ENCODE data around the gene XAB2. TPM values are rescaled to one million over a fixed set of nuclear protein-coding genes. Genes with fewer than 3 reads are reported as not detected.

XAB2 gene
- total RNA-seq, 1 experiment from 2014 or later, result 36.9 TPM

DNA sequence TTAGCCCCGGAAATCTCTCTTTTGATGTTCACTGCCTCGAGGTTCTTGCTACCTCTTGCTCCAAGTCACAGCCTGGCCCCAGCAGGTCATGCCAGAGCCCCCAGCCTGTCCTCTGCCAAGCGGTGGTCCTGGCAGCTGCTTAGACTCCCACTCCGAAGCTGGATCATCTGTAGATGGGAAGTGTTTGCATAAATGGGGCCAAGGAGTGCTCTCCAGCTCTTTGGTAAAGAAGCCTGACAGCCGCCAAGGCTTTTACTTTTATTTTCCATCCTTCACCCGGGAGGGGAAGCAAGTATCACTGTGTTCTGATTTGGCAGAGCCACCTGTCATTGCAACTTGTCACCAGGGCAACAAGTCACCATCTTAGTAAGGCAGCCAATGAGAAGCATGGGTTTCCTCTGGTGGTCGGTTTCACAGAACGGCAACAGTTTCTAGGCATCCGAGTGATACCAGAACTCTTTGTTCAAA lies 28.9 kb upstream of the XAB2 start:
- no TSS peak for BruUV-seq (replicated peaks)

DNA sequence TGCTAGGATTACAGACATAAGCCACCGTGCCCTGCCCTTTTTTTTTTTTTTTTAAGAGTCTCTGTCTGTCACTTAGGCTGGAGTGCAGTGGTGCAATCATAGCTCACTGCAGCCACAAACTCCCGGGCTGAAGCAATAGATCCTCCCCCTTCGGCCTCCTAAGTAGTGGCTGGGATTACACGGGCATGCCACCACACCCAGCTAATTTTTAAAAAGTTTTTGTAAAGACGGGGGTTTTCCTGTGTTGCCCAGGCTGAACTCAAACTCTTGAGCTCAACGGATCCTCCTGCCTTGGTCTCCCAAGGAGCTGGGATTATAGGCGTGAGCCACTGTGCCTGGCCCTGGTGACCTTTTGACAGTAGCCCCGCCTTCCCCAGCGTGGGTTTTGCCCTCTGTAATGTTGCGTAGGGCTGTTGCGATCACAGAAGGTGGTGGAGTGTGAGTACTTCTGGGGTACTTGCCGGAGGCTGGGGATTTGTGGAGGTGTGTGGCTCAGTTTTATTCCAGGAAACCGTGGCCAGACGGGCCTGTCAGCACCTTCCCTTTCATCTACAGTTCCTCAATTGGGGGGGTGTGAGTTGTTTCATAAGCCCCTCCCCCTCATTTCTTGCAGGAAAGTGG lies 27.9 kb upstream of the XAB2 start:
- Histone ChIP-seq H3K4me1 (ENCODE audit: control insufficient read depth, insufficient read depth, low read length) (no peaks in the 10 kb centered on the region), H3K27me3 (ENCODE audit: control insufficient read depth, insufficient read depth, low read length) (no peaks in the 10 kb centered on the region), H3K4me3 (ENCODE audit: low read depth in 2 of 2, low read length in 2 of 2) (no peak overlapping the region), H3K36me3 (ENCODE audit: control insufficient read depth, insufficient read depth, low read length) (no peaks in the 10 kb centered on the region), H3K9me3 (ENCODE audit: control insufficient read depth, insufficient read depth, low read depth, low read length) (no peaks in the 10 kb centered on the region), H3K27ac (ENCODE audit: low read length) (no peak overlapping the region)
- intact Hi-C loops (cut with micrococcal nuclease; ENCODE audit: unreplicated experiment) (no loop called here), in situ Hi-C loops (cut with HindIII; ENCODE audit: low pct_unique_long_range_greater_than_20kb, low sequenced_read_pairs) (no loop called here)
- BruUV-seq (replicated peaks), result no TSS peak
- ChIA-PET CTCF (no interaction called here), POLR2A (no interaction called here)
- DNase-seq (ENCODE audit: low read depth, low spot score), result no peak
- no peak for TF ChIP-seq POLR2AphosphoS5 (IDR thresholded peaks at IDR 0.05; ENCODE audit: low read depth, low read length)
- TF ChIP-seq REST (IDR thresholded peaks at IDR 0.05; ENCODE audit: insufficient read depth in 1 of 2, low read depth in 2 of 2, low read length in 1 of 2), result no peak
- no peak for TF ChIP-seq SIN3A (IDR thresholded peaks at IDR 0.05; ENCODE audit: borderline replicate concordance, insufficient read depth, low read depth, low read length)
- no peak for TF ChIP-seq TCF7L2 (IDR thresholded peaks at IDR 0.05; ENCODE audit: low read depth, low read length)
- TF ChIP-seq, protein P1, sequence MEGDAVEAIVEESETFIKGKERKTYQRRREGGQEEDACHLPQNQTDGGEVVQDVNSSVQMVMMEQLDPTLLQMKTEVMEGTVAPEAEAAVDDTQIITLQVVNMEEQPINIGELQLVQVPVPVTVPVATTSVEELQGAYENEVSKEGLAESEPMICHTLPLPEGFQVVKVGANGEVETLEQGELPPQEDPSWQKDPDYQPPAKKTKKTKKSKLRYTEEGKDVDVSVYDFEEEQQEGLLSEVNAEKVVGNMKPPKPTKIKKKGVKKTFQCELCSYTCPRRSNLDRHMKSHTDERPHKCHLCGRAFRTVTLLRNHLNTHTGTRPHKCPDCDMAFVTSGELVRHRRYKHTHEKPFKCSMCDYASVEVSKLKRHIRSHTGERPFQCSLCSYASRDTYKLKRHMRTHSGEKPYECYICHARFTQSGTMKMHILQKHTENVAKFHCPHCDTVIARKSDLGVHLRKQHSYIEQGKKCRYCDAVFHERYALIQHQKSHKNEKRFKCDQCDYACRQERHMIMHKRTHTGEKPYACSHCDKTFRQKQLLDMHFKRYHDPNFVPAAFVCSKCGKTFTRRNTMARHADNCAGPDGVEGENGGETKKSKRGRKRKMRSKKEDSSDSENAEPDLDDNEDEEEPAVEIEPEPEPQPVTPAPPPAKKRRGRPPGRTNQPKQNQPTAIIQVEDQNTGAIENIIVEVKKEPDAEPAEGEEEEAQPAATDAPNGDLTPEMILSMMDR (IDR thresholded peaks at IDR 0.05), result no peak
- ATAC-seq, result no peak

More for the DNA sequence above, 28.9 kb upstream of the XAB2 start:
- no peaks in the 10 kb centered on the region for H3K4me1 ChIP-seq (ENCODE audit: control insufficient read depth, insufficient read depth, low read length)
- no peak overlapping the region for H3K4me3 ChIP-seq (ENCODE audit: low read depth in 2 of 2, low read length in 2 of 2)
- H3K36me3 ChIP-seq (ENCODE audit: control insufficient read depth, insufficient read depth, low read length), result no peaks in the 10 kb centered on the region
- TF ChIP-seq, protein P1 (IDR thresholded peaks at IDR 0.05), result no peak
- TF ChIP-seq TCF7L2 (IDR thresholded peaks at IDR 0.05; ENCODE audit: low read depth, low read length) (no peak), REST (IDR thresholded peaks at IDR 0.05; ENCODE audit: insufficient read depth in 1 of 2, low read depth in 2 of 2, low read length in 1 of 2) (no peak), POLR2AphosphoS5 (IDR thresholded peaks at IDR 0.05; ENCODE audit: low read depth, low read length) (no peak)
- no peaks in the 10 kb centered on the region for H3K9me3 ChIP-seq (ENCODE audit: control insufficient read depth, insufficient read depth, low read depth, low read length)
- in situ Hi-C loops (cut with HindIII; ENCODE audit: low pct_unique_long_range_greater_than_20kb, low sequenced_read_pairs) (no loop called here), intact Hi-C loops (cut with micrococcal nuclease; ENCODE audit: unreplicated experiment) (no loop called here)
- ChIA-PET CTCF (interaction anchor here (0.6 kb wide), 2 partner anchors 10 to 141 kb away, joined by 3 to 11 read pairs; no protein-coding TSS in a partner anchor), POLR2A (interaction anchor here (0.6 kb wide), 1 partner anchor 428 kb away, joined by 5 read pairs; no protein-coding TSS in a partner anchor)
- no peaks in the 10 kb centered on the region for H3K27me3 ChIP-seq (ENCODE audit: control insufficient read depth, insufficient read depth, low read length)
- no peak overlapping the region for H3K27ac ChIP-seq (ENCODE audit: low read length)
- ATAC-seq (no peak), DNase-seq (ENCODE audit: low read depth, low spot score) (no peak)
